WTC11 (cell line): ENCODE results near the gene DNAAF6. TPM values are rescaled to one million over a fixed set of nuclear protein-coding genes. Genes with fewer than 3 reads are reported as not detected.

Source experiments
- ATAC-seq: fragments of 200-7000 bp; cut with Tn5 transposase; 2 replicates; pipeline ENCODE4 v1.10.0; 2021; ENCODE audit warnings: mild to moderate bottlenecking, moderate library complexity
- CTCF ChIA-PET: fragments of 300-600 bp; sonication (Branson Sonifier 250); formaldehyde crosslinking; loops from one replicate; lab custom pipeline; 2021; ENCODE audit warnings: antibody characterized with exemption; lab: Charles Lee
- POLR2A ChIA-PET: fragments of 350-600 bp; sonication (Branson Sonifier 250); formaldehyde crosslinking; loops from one replicate; lab custom pipeline; 2021; ENCODE audit warnings: antibody characterized with exemption; lab: Charles Lee
- DNase-seq: peaks from one replicate; pipeline ENCODE4 v3.0.0; 2021; ENCODE audit warnings: low spot score
- H3K27ac Mint-ChIP-seq: 2 replicates; pipeline ENCODE4 v1.8.0; 2021; ENCODE audit warnings: mixed read lengths
- H3K27me3 Mint-ChIP-seq: 2 replicates; pipeline ENCODE4 v1.8.0; 2021; ENCODE audit warnings: low read depth, mild to moderate bottlenecking, moderate library complexity, mixed read lengths
- H3K36me3 Mint-ChIP-seq: 2 replicates; pipeline ENCODE4 v1.8.0; 2021; ENCODE audit warnings: mixed read lengths
- H3K4me1 Mint-ChIP-seq: 2 replicates; pipeline ENCODE4 v1.8.0; 2022; ENCODE audit warnings: mixed read lengths
- H3K4me3 Mint-ChIP-seq: 2 replicates; pipeline ENCODE4 v1.8.0; 2021; ENCODE audit warnings: mild to moderate bottlenecking, moderate library complexity, mixed read lengths
- H3K9me3 Mint-ChIP-seq: 2 replicates; pipeline ENCODE4 v1.8.0; 2021; ENCODE audit warnings: mixed read lengths
- AR ChIP-seq: fragments of 250-450 bp; sonication (Bioruptor Pico); IDR thresholded peaks from 2 replicates; pipeline ENCODE4 v1.9.0; 2021; ENCODE audit warnings: mild to moderate bottlenecking
- CBFB ChIP-seq: sonication (generic); formaldehyde crosslinking; IDR thresholded peaks from 2 replicates; pipeline ENCODE4 v1.8.1; 2022; ENCODE audit warnings: mild to moderate bottlenecking, low read depth, missing genetic modification reagents
- CREB1 ChIP-seq: sonication (generic); formaldehyde crosslinking; IDR thresholded peaks from 2 replicates; pipeline ENCODE4 v1.8.0; 2023; ENCODE audit warnings: mild to moderate bottlenecking, missing genetic modification reagents
- EMX1 ChIP-seq: fragments of 250-450 bp; sonication (Bioruptor Pico); IDR thresholded peaks from 2 replicates; pipeline ENCODE4 v1.8.0; 2021; ENCODE audit warnings: mild to moderate bottlenecking
- GRHL2 ChIP-seq: fragments of 250-450 bp; sonication (Bioruptor Pico); IDR thresholded peaks from 2 replicates; pipeline ENCODE4 v1.8.0; 2022; ENCODE audit warnings: mild to moderate bottlenecking, moderate library complexity; ENCODE audit not compliant: insufficient replicate concordance, severe bottlenecking
- JAZF1 ChIP-seq: fragments of 250-450 bp; sonication (Bioruptor Pico); IDR thresholded peaks from 2 replicates; pipeline ENCODE4 v1.9.0; 2021; ENCODE audit warnings: moderate library complexity, mild to moderate bottlenecking, inconsistent platforms
- MYBL2 ChIP-seq: sonication (generic); formaldehyde crosslinking; IDR thresholded peaks from 2 replicates; pipeline ENCODE4 v1.8.1; 2023; ENCODE audit warnings: mild to moderate bottlenecking, moderate library complexity, missing genetic modification reagents
- NFE2L1 ChIP-seq: sonication (generic); formaldehyde crosslinking; IDR thresholded peaks from 2 replicates; pipeline ENCODE4 v1.8.1; 2023; ENCODE audit warnings: missing genetic modification reagents
- PREB ChIP-seq: sonication (generic); formaldehyde crosslinking; IDR thresholded peaks from 2 replicates; pipeline ENCODE4 v1.8.1; 2022; ENCODE audit warnings: mild to moderate bottlenecking, missing genetic modification reagents, moderate library complexity, borderline replicate concordance
- SMAD3 ChIP-seq: sonication (generic); formaldehyde crosslinking; IDR thresholded peaks from 2 replicates; pipeline ENCODE4 v1.8.0; 2022; ENCODE audit warnings: missing genetic modification reagents, mild to moderate bottlenecking, borderline replicate concordance
- SP1 ChIP-seq: sonication (generic); formaldehyde crosslinking; conservative IDR thresholded peaks from 2 replicates; pipeline ENCODE4 v1.8.1; 2022; ENCODE audit warnings: missing genetic modification reagents
- TEAD4 ChIP-seq: sonication (generic); formaldehyde crosslinking; IDR thresholded peaks from 2 replicates; pipeline ENCODE4 v1.8.0; 2022; ENCODE audit warnings: mild to moderate bottlenecking, missing genetic modification reagents
- USF1 ChIP-seq: sonication (generic); formaldehyde crosslinking; IDR thresholded peaks from 2 replicates; pipeline ENCODE4 v1.8.0; 2022; ENCODE audit warnings: mild to moderate bottlenecking, missing genetic modification reagents
- USF2 ChIP-seq: sonication (generic); formaldehyde crosslinking; IDR thresholded peaks from 2 replicates; pipeline ENCODE4 v1.8.1; 2023; ENCODE audit warnings: mild to moderate bottlenecking, missing genetic modification reagents, moderate library complexity
- ZNF138 ChIP-seq: sonication (generic); formaldehyde crosslinking; conservative IDR thresholded peaks from 2 replicates; pipeline ENCODE4 v1.8.1; 2022; ENCODE audit warnings: mild to moderate bottlenecking, moderate library complexity, missing genetic modification reagents
- ZNF232 ChIP-seq: sonication (generic); formaldehyde crosslinking; IDR thresholded peaks from 2 replicates; pipeline ENCODE4 v1.8.0; 2022; ENCODE audit warnings: mild to moderate bottlenecking, missing genetic modification reagents
- ZNF263 ChIP-seq: sonication (generic); formaldehyde crosslinking; IDR thresholded peaks from 2 replicates; pipeline ENCODE4 v1.8.1; 2022; ENCODE audit warnings: low read depth, mild to moderate bottlenecking, moderate library complexity, missing genetic modification reagents
- ZNF416 ChIP-seq: fragments of 250-450 bp; sonication (Bioruptor Pico); IDR thresholded peaks from 2 replicates; pipeline ENCODE4 v1.9.0; 2021; ENCODE audit warnings: mild to moderate bottlenecking, inconsistent platforms
- ZNF423 ChIP-seq: fragments of 250-450 bp; sonication (Bioruptor Pico); IDR thresholded peaks from 2 replicates; pipeline ENCODE4 v2.1.2; 2022; ENCODE audit warnings: mild to moderate bottlenecking, moderate library complexity
- ZNF512 ChIP-seq: sonication (generic); formaldehyde crosslinking; IDR thresholded peaks from 2 replicates; pipeline ENCODE4 v1.8.1; 2022; ENCODE audit warnings: missing genetic modification reagents, borderline replicate concordance
- ZNF532 ChIP-seq: fragments of 250-450 bp; sonication (Bioruptor Pico); IDR thresholded peaks from 2 replicates; pipeline ENCODE4 v1.9.0; 2021; ENCODE audit warnings: mild to moderate bottlenecking, borderline replicate concordance
- total RNA-seq: library from RNA; stranded (reverse); gene quantifications from 3 replicates; pipeline ENCODE4 v1.2.3, GENCODE V29; 2021

DNAAF6 gene
- total RNA-seq, 1 experiment from 2014 or later: not detected

GRCh38 chrX:107199491-107199890, 6.9 kb upstream of the DNAAF6 start (continued):
- TF ChIP-seq PREB (CRISPR knock-in tag) (no peak), ZNF423 (CRISPR knock-in tag) (no peak), ZNF138 (CRISPR knock-in tag) (no peak)
- TF ChIP-seq, all 79 proteins: peak for 0

GRCh38 chrX:107204068-107204605, 2.3 kb upstream of the DNAAF6 start:
- no peaks in the 10 kb centered on the region for H3K9me3 Mint-ChIP-seq
- no peaks in the 10 kb centered on the region for H3K27me3 Mint-ChIP-seq
- DNase-seq (no peak), ATAC-seq (no peak)
- H3K36me3 Mint-ChIP-seq: no peaks in the 10 kb centered on the region
- H3K4me1 Mint-ChIP-seq: peaks cover 9% of the 10 kb centered on the region; the same call in 1 of the 2 replicates
- H3K4me3 Mint-ChIP-seq: no peak overlapping the region
- ChIA-PET CTCF (interaction anchor here (0.5 kb wide), 1 partner anchor 17 kb away, joined by 3 read pairs; no protein-coding TSS in a partner anchor), POLR2A (no interaction called here)
- no peak overlapping the region for H3K27ac Mint-ChIP-seq
- TF ChIP-seq ZNF138 (CRISPR knock-in tag): no peak
- TF ChIP-seq ZNF416 (CRISPR knock-in tag): no peak
- TF ChIP-seq CBFB (CRISPR knock-in tag): no peak
- no peak for TF ChIP-seq ZNF532
- no peak for TF ChIP-seq USF2
- no peak for TF ChIP-seq CREB1 (CRISPR knock-in tag)
- TF ChIP-seq AR (CRISPR knock-in tag): no peak
- no peak for TF ChIP-seq ZNF263 (CRISPR knock-in tag)
- no peak for TF ChIP-seq JAZF1 (CRISPR knock-in tag)
- TF ChIP-seq SMAD3 (CRISPR knock-in tag): no peak
- TF ChIP-seq SP1 (CRISPR knock-in tag): no peak
- TF ChIP-seq ZNF232 (CRISPR knock-in tag): no peak
- no peak for TF ChIP-seq EMX1 (CRISPR knock-in tag)
- no peak for TF ChIP-seq MYBL2 (CRISPR knock-in tag)
- no peak for TF ChIP-seq USF1 (CRISPR knock-in tag)
- no peak for TF ChIP-seq GRHL2 (CRISPR knock-in tag)
- no peak for TF ChIP-seq NFE2L1 (CRISPR knock-in tag)
- TF ChIP-seq ZNF512: no peak
- TF ChIP-seq TEAD4 (CRISPR knock-in tag): no peak
